NCI-H748 (cell line): ENCODE results near the gene ZMYND11.
A peak's percentile ranks its signal among the peaks of the same experiment; 100 is the strongest.

Source experiments
- DNase-seq: peaks from one replicate; lab custom pipeline; 2025; ENCODE audit not compliant: unreplicated experiment; lab: John Stamatoyannopoulos, UW

Gene ZMYND11

DNA sequence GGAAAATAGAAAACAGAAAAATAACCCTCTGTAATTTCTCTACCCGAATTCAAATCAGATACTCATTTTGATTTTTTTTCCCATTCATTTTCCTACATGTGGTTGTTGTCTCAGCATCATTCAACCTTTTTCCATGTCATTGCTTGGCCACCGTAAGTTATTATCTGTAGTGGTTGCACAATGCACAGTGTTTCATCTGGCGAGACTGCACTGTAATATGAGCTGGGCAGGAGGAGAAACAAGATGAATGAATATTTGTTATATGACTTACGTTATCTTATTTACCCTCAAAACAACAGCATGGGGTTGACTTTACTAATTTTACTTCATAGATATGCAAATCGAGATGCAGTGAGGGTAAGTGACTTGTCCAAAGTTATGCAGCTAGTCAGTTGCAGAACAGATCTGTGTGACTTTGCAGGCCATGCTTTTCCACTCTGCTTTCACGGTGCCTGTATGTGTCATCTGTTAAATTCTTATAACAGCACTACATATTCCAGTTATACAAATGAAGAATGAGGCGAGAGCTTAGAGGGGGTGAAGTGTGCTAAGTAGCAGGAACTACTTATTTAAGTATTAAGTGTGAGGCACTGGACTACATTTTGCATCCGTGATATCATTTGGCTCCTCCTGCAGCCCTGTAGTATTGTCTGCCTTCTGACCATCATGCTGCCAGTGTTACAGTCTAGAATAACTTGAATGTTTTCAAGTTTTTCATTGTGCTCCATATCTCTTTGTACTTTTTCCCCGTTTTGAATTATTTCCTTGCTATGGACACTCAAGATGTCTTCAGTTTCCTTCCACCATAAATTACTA lies 56.7 kb downstream of the ZMYND11 start:
- peak; percentile 1 for DNase-seq

DNA sequence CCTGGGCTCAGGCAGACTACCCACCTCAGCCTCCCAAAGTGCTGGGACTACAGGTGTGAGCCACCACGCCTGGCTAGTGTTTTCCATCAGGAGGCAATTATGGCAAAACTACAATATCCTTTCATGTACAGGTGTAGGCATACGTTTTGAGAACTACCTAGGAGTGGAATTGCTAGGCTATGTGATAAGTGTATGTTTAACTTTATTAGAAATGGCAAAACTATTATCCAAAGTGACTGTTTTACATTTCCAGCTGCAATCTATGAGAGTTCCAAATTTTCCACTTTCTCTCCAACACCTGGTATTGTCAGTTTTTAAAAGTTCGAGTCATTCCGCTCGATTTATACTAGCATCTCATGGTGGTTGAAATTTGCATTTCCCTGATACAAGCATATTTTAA lies 59.0 kb downstream of the ZMYND11 start:
- DNase-seq: no peak

DNA sequence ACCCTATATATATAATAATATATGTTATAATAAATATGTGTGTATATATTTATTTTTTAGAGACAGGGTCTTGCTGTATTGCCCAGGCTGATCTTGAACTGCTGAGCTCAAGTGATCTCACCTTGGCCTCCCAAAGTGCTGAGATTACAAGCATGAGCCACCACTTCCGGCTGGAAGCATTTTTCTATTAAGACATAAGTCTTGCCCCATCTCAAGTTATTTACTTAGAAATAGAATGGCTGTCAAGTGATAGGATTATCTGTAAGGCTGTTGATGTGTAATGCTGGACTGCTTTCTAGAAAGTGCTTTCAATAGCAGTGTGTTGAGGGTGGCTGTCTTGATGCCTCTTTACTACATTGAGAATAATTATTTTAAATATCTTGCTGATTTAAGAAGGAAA lies 65.2 kb downstream of the ZMYND11 start:
- DNase-seq: no peak

- DNase-seq: no peak
Measured at GRCh38 chr10:201328-201771, 66.1 kb downstream of the ZMYND11 start.

DNA sequence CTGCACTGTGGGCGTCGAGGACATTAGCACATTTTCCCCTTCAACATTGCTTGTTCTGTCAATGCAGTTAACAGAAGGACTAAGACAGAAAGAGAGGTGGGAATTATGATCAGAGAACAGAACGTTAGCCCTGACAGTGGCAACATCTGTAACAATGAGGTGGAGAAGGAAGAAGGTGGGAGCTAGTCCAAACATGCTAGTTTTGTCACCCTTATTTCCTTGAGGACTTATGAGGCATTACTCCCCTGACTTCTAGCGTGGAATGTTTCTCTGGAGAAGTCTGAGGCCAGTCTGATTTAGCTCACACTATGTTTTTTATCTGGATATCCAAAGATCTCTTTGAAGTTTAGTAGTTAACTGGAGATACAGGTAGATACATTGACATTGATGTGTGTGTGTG lies 73.4 kb downstream of the ZMYND11 start:
- no peak for DNase-seq

DNA sequence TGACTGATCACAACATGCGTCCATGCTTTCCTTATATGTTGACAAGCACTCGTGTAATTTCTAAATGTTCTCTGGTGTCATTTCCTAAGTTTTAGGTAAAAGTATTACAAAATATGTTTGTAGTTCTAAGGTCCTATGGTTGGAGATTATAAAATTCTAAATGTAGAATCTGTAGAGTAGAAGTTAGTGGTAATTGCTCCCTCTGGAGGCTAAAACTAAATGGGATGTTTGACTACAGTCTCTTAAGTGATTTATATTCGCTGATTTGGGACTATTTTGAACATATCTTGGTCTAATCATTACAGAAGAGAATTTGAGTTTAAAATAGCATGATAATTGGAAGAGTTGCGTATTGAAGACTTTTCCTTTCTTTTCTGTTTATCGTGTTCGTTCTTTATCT lies 74.1 kb downstream of the ZMYND11 start:
- DNase-seq: no peak

GRCh38 chr10:210297-210696 lies 75.0 kb downstream of the ZMYND11 start:
- DNase-seq: no peak

- no peak for DNase-seq
Measured at GRCh38 chr10:215444-215843, 80.2 kb downstream of the ZMYND11 start.

- DNase-seq: no peak
Measured at GRCh38 chr10:218798-219197, 83.5 kb downstream of the ZMYND11 start.

DNA sequence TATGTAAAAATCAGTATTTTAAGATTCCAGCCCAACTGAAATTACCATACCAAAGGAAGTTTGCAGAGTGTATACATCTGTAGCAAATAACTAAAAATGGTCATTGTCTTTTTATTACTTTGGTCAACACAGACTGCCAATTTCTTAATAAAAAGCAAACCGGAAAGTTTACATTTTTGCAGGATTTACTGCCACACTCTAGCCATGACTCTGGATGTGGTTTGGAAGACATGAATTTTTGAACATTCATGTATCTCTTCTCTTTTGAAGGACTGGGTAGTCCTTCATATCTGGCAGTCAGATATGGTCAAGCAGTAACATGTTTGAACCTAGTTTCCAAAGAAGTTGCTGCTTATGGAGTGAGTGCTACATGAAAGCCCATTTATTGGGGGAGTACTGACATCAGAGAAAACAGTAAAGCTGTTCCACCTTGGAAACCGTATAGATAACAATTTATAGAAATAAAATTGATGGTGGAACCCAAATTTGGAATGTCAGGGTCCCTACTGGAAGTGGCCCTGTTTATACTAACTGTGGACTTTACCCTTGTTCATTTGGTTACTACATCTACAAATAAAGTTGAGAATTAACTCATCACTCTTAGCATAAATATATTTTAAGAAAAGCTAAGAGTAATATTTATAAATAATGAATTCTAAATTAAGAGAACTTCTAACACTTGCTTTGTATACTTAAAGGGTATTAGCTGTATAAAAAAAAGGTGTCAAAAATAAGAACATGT lies 84.6 kb downstream of the ZMYND11 start:
- no peak for DNase-seq

DNA sequence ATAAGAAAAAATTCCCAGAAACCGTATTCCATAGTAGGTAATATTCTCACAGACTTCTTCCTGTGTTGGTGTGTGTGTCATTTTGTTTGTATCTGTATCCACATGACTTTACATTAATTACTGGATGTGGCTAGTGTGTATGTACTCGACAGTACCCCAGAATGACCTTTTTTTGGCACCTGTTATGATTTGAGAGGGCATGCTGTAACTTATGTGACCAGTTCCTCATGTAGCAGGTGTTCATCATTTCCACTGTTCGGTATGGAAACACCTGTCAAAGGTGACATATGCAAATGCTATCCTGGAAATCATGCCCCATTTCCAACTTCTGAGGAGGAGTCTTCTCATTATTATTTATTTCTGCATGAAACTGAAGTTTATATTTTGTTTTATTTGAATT lies 89.3 kb downstream of the ZMYND11 start:
- peak; percentile 60 for DNase-seq

DNA sequence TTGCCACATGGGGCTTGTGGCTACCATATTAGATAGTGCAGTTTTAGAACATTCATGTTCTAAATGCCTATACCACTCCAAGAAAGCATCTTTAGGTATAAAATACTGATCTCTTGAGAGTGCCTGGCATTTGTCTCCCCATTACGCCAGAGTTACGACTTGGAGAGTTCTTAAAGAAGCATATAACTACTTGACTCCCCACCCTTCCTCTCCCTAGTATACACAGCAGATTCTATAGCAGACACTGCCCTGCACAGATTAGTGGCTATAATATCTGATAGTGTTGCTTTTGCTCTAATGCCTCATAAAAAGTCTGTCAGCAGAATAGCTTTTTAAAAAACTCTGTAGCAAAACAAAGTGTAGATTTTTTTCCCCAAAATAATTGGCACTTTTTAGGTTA lies 90.8 kb downstream of the ZMYND11 start:
- no peak for DNase-seq

- no peak for DNase-seq
Measured at GRCh38 chr10:227014-227413, 91.8 kb downstream of the ZMYND11 start.

DNA sequence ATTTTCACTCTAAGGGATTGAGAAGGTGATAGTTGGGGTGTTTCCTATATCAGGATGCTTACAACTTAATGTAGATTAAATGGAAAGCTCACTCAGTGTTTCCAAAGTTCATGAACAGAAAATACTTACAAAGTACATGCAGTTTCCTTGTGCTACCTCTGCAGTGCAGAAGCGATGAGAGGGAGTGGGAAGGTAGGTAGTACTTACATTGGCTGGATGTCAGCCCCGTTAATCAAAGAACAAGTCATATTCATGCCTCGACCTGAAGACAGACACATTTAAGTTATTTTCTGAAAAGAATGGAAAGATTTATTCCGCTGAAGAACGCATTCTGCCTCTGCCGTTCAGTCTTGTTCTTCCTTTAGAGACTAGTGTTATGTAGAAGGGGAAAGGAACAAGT lies 93.1 kb downstream of the ZMYND11 start:
- no peak for DNase-seq

GRCh38 chr10:230758-231157 lies 95.5 kb downstream of the ZMYND11 start:
- DNase-seq: peak; percentile 25

GRCh38 chr10:232061-232460 lies 96.8 kb downstream of the ZMYND11 start:
- no peak for DNase-seq

DNA sequence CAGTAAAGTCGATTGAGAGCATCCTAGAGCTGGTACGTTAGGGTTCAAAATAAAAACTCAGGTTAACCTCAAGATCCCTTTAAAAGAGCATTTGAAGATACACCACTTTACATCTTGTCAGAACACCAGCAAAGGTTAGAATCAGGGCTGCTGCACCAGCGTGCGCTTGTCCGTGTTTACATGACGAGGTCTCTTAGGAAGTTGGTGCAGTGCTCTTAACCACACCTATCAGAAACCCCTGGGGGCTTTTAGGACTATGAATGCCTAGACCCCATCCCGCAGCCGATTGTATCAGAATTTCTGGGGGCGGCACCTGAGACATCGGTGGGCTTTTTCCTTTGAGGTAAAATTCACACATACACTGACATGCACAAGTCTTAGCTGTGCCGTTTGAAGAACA lies 97.6 kb downstream of the ZMYND11 start:
- DNase-seq: no peak

- no peak for DNase-seq
Measured at GRCh38 chr10:234708-235406, 99.6 kb downstream of the ZMYND11 start.

- DNase-seq: no peak
Measured at GRCh38 chr10:235915-236314, 100.7 kb downstream of the ZMYND11 start.

GRCh38 chr10:239109-239508 lies 103.9 kb downstream of the ZMYND11 start:
- DNase-seq: peak; percentile 53

DNA sequence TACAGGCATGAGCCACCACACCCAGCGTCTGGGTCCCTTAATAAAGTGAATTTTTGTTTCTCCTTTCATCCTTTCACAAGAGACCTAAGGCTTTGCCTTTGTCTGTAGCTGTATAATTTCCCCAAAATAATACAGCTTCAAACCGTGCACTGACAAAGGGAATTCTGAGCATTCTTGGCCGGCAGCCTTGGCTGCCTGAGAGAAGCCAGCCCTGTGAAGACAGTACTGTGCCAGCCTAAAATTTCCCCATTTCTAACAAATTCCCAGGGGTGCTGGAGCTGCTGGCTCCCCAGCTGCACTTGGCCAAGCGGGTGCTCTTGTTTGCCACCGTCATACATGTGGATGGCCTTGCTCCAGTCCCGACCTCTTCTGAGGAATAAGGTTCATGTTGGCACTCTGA lies 106.2 kb downstream of the ZMYND11 start:
- DNase-seq: no peak
